WERI-Rb-1 (cell line): ENCODE data around the gene CDH6.

Experiments
- DNase-seq: peaks from one replicate; pipeline ENCODE4 v3.0.0-alpha.2; 2020
- H3K27ac ChIP-seq: fragments of 250-450 bp; sonication (Bioruptor Pico); 2 replicates; pipeline ENCODE4 v1.5.1; 2020; ENCODE audit warnings: mild to moderate bottlenecking, moderate library complexity
- H3K27me3 ChIP-seq: fragments of 250-450 bp; sonication (Bioruptor Pico); 2 replicates; pipeline ENCODE4 v1.5.1; 2021; ENCODE audit warnings: mild to moderate bottlenecking, low read depth, moderate library complexity; ENCODE audit not compliant: insufficient read depth, severe bottlenecking
- H3K36me3 ChIP-seq: fragments of 250-450 bp; sonication (Bioruptor Pico); 2 replicates; pipeline ENCODE4 v1.5.1; 2020; ENCODE audit warnings: mild to moderate bottlenecking, moderate library complexity
- H3K4me3 ChIP-seq: 2 replicates; pipeline ENCODE4 v1.5.1; 2011; ENCODE audit warnings: low read depth, mild to moderate bottlenecking, control low read depth, low read length
- H3K9me3 ChIP-seq: fragments of 250-450 bp; sonication (Bioruptor Pico); 2 replicates; pipeline ENCODE4 v1.5.1; 2021; ENCODE audit warnings: mild to moderate bottlenecking, moderate library complexity; ENCODE audit not compliant: severe bottlenecking
- CTCF ChIP-seq: IDR thresholded peaks from 2 replicates; pipeline ENCODE4 v1.5.1; 2011; ENCODE audit warnings: low read depth, mild to moderate bottlenecking, control low read depth, inconsistent platforms, low read length

Gene CDH6

GRCh38 chr5:31301833-31302232, 108.3 kb downstream of the CDH6 start:
- Histone ChIP-seq H3K4me3 (no peak overlapping the region), H3K9me3 (no peaks in the 10 kb centered on the region), H3K36me3 (no peaks in the 10 kb centered on the region), H3K27ac (no peak overlapping the region), H3K27me3 (no peaks in the 10 kb centered on the region)
- no peak for TF ChIP-seq CTCF
- no peak for DNase-seq

GRCh38 chr5:31303688-31304087, 110.2 kb downstream of the CDH6 start:
- H3K4me3 ChIP-seq: no peak overlapping the region
- no peaks in the 10 kb centered on the region for H3K9me3 ChIP-seq
- no peak for DNase-seq
- H3K27ac ChIP-seq: no peak overlapping the region
- no peak for TF ChIP-seq CTCF
- H3K27me3 ChIP-seq: no peaks in the 10 kb centered on the region
- no peaks in the 10 kb centered on the region for H3K36me3 ChIP-seq

GRCh38 chr5:31317665-31318064, 124.2 kb downstream of the CDH6 start:
- no peak for TF ChIP-seq CTCF
- DNase-seq: no peak
- Histone ChIP-seq H3K27me3 (no peaks in the 10 kb centered on the region), H3K4me3 (no peak overlapping the region), H3K27ac (no peak overlapping the region), H3K9me3 (no peaks in the 10 kb centered on the region), H3K36me3 (no peaks in the 10 kb centered on the region)

GRCh38 chr5:31319335-31319734, 125.8 kb downstream of the CDH6 start:
- Histone ChIP-seq H3K36me3 (no peaks in the 10 kb centered on the region), H3K27ac (no peak overlapping the region), H3K9me3 (no peaks in the 10 kb centered on the region), H3K4me3 (no peak overlapping the region), H3K27me3 (no peaks in the 10 kb centered on the region)
- TF ChIP-seq CTCF: no peak
- DNase-seq: no peak

GRCh38 chr5:31322946-31323345, 129.5 kb downstream of the CDH6 start:
- Histone ChIP-seq H3K27ac (no peak overlapping the region), H3K4me3 (no peak overlapping the region), H3K27me3 (no peaks in the 10 kb centered on the region), H3K9me3 (no peaks in the 10 kb centered on the region), H3K36me3 (no peaks in the 10 kb centered on the region)
- DNase-seq: no peak
- TF ChIP-seq CTCF: no peak

- Histone ChIP-seq H3K27ac (no peak overlapping the region), H3K36me3 (no peaks in the 10 kb centered on the region), H3K4me3 (no peak overlapping the region), H3K9me3 (no peaks in the 10 kb centered on the region), H3K27me3 (no peaks in the 10 kb centered on the region)
- no peak for TF ChIP-seq CTCF
- DNase-seq: no peak
These were observed 131.4 kb downstream of the CDH6 start for GRCh38 chr5:31324842-31325241.
